ENCODE measurements around the gene KCNAB3.

The KCNAB3 gene

DNA sequence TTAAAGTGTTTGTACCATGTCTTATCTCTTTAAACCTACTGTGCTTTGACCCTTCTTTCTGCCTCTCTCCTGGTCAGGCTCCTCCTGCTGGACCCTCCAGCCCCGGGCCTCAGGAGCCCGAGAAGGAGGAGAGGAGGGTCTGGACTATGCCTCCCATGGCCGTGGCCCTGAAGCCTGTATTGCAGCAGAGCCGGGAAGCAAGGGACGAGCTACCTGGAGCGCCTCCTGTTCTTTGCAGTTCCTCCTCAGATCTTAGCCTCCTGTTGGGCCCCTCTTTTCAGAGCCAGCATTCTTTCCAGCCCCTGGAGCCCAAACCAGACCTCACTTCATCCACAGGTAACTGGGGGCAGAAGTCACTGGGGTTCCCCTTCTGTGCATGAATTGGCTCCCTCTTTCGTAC lies 16.0 kb upstream of the KCNAB3 start:
- no peak for DNase-seq
- intact Hi-C loops (cut with DNase I), result no loop called here

- intact Hi-C loops (cut with DNase I), result no loop called here
Measured at GRCh38 chr17:7944326-7944725, 14.7 kb upstream of the KCNAB3 start.

DNA sequence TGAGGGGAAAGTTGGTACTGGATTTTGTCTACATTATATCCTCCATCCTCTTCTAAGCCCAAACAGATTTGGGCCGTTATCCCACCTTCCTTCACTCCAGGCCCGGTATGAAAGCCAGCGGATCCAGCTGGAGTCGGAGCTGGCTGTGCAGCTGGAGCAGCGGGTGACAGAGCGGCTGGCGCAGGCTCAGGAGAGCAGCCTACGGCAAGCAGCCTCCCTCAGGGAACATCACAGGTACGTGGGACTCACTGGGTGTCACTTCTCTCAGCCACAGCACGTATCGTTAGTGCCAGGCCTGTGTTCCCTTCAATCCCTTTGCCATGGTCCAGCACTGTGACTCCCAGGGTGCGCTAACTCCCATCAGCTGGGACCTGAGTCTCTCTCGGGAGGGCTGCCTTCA lies 13.6 kb upstream of the KCNAB3 start:
- DNase-seq, result peak in 1 of 42 donors; percentile 27
- intact Hi-C loops (cut with DNase I), result no loop called here

More at GRCh38 chr17:7944326-7944725, 14.7 kb upstream of the KCNAB3 start:
- DNase-seq, result peak in 1 of 42 donors; percentile 27

DNA sequence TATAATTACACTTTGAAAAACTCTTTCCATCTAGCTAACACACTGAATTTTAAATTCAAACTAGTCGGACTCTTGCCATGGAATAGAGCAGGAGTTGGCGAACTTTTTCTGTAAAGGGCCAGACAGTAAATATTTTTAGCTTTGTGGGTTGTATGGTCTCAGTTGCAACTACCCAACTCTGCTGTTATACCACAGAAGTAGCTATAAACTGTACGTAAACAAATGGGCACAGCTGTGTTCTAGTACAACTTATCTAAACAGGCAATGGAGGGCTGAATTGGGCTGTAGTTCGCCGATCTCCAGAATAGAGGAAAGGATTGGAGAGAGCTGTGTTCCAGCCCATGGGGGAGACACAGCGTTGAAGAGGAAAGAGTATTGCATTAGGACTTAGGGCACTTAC lies 11.1 kb upstream of the KCNAB3 start:
- intact Hi-C loops (cut with DNase I), result no loop called here
- peak in 1 of 42 donors; percentile 4 for DNase-seq

GRCh38 chr17:7940034-7940433 lies 10.4 kb upstream of the KCNAB3 start:
- DNase-seq, result no peak
- intact Hi-C loops (cut with DNase I), result no loop called here

- peak in 9 of 42 donors; percentile 12 to 60 (median 38) for DNase-seq
- intact Hi-C loops (cut with DNase I), result no loop called here
Measured at GRCh38 chr17:7935859-7936258, 6.2 kb upstream of the KCNAB3 start.

DNA sequence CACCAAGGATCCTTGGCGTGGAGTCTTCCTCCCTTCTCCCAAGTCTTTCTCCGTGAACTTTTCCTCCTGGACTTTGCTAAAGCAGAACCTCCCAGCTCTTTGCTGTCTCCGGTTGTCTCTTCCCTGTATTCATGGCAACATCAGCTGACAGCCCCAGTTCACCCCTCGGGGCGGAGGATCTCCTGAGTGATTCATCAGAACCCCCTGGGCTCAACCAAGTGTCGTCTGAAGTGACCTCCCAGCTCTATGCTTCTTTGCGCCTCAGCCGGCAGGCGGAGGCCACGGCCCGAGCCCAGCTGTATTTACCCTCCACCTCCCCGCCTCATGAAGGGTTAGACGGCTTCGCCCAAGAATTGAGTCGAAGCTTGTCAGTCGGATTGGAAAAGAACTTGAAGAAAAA lies 3.3 kb upstream of the KCNAB3 start:
- peak in 4 of 42 donors; percentile 8 to 43 (median 14) for DNase-seq
- intact Hi-C loops (cut with DNase I), result loop anchor here (2.0 kb wide), 1 partner anchor 18 kb away; no protein-coding TSS in a partner anchor

GRCh38 chr17:7932483-7932891 lies 2.8 kb upstream of the KCNAB3 start:
- intact Hi-C loops (cut with DNase I), result loop anchor here (2.0 kb wide), 1 partner anchor 18 kb away; no protein-coding TSS in a partner anchor
- DNase-seq, result peak in 21 of 42 donors; percentile 7 to 57 (median 27)

DNA sequence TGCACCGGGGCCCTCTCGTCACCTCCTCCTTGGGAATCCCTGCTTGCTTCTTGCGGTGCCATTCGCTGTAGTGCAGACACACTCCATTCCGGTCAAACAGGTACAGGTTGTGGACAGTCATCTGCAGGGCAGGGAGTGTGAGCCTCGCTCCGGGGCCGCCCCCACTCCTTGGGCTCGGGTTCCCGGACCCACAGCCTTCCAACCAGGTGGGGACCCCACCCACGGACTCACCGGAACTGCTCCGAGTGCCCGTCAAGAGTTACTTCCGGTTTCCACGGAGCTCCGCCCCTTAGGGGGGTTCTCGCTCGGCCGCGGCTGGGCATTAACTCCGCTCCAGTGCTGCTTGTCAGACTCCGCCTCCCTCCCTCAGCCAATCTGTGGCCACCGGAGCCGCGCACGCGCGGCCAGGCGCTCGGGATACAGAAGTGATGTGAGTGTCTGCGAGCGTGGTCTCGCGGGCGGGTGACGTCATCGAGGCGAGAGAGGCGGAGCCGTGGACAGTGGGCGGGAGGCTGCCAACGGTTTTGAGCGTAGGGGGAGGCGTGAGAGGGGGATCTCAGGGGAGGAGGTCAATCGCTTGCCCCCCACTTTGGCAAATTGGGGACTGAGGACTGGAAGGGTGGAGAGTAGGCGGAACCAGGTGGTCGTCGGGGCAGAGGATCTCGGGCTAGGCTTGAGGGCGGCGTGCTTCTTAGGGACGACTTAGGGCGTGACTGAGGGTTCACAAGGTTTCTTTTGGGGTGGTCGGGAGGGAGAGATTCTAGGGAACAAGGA lies 2.2 kb upstream of the KCNAB3 start, which contains the start of the genes CNTROB and TRAPPC1:
Gene CNTROB, plus strand, starts transcription at position 498 of the 774 bp plus-strand sequence. CDS start 874 bp downstream, outside the sequence.
Gene TRAPPC1, minus strand, starts transcription at position 238 of the 774 bp plus-strand sequence. Its CDS starts 117 bp downstream, at position 121.
- intact Hi-C loops (cut with DNase I), result loop anchor here (2.0 kb wide), 1 partner anchor 17 kb away; no protein-coding TSS in a partner anchor
- peak; percentile 98 to 100 (median 100) for DNase-seq

GRCh38 chr17:7930841-7931631 lies 1.4 kb upstream of the KCNAB3 start:
- DNase-seq, result no peak
- intact Hi-C loops (cut with DNase I), result no loop called here

DNA sequence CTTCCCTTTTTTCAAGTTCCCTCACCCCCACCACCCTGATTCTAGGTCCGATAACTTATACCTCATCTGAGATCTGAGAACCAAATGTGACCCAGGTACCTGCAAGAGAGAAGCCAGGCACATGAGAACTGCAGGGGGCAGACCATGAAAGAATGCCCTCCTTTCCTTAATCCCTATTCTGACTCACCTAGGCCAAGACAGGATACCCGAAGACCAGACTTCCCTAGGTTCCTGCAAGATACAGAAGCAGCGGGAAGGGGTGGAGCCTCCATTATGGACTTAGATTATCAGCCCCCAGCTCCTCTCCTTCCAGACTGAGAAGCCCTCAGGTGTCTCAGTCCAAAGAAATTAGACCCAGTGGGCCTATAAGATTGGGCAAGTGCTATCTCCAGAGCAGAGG lies 2.1 kb downstream of the KCNAB3 start:
- DNase-seq, result no peak
- intact Hi-C loops (cut with DNase I), result no loop called here

DNA sequence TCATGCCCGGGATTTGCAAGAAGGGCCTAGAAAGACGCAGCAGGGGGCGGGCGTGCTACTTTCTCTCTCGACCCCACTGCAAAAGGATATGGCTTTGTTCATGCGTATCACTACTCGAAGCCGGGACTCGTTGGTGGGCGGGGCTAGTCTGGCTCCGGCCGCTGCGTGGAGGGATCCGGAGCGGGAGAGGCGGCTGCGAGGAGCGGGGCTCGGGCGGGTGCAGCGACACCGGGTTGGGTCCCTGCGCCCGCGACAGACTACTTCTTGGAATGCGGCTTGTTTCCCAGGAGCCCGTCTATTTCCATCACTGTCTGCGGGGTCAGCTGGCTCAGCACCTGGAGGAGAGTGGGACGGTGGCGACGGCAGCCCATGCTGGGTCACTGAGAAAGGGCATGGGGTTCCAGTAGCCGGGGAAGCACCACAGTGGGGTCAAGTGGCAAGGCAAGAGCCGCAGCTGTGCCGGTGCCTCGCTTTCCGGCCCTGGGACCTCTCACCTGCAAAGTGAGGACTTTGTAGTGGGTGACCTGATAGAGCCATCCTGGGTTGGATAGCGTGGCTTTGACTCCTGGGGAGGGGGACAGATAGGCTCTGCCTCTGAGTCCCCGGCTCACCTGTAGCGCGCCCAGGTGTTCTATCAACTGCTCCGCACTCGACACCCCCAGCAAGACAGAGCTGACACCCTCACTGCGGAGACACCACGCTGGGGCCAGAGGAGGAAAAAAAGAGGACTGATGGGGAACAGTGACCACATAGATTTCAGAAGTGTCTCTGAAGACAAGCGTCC lies 6.6 kb downstream of the KCNAB3 start:
- peak; percentile 67 to 91 (median 81) for DNase-seq
- intact Hi-C loops (cut with DNase I), result no loop called here

DNA sequence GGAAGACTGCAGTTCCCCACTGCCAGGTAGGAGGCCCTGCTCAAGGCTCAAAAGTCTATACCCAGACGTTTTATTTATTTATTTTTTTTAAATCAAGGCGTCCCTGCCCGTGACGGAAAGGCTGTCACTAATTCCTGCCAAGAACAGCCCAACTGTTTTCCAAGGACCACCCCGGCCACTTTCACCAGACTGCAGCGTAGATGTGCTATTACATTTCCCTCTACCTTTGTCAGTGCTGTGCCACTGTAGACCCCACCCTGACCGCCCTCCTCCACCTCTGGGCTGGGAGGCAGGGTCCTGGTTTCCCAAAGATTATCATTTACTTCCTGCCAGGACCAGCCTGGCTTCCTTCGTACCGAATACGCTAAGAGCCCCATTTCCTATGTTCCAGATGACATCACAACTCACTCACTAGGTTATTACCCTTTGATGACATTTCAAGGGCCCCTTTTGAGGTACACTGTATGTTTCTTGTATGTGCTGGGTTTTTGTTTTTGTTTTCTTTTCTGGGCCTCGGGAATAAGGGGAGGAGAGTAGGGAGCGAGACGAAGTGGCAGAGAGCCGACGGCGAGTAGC lies 7.3 kb downstream of the KCNAB3 start:
- DNase-seq, result no peak
- intact Hi-C loops (cut with DNase I), result no loop called here

- intact Hi-C loops (cut with DNase I), result no loop called here
- no peak for DNase-seq
Measured at GRCh38 chr17:7916808-7917207, 12.8 kb downstream of the KCNAB3 start.

DNA sequence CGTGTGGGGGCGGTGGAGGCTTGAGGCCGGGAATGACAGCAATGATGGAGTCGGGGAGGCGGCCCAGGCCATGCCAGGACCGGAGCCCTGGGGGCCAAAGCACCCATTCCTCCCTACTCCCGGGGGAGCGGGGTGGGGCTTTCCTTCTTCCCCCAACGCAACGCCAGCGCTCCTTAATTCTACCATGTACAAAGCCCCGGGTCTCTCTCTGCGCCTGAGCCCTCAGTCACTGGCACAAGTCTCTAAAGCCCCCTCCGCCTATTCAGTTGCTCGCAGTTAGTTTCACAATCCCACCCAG lies 13.3 kb downstream of the KCNAB3 start:
- intact Hi-C loops (cut with DNase I), result no loop called here
- peak in 2 of 42 donors; percentile 55 to 61 for DNase-seq

GRCh38 chr17:7915611-7916384 lies 13.9 kb downstream of the KCNAB3 start, which contains the start of gene RNF227:
RNF227 (minus strand) TSS chr17:7916289; CDS start chr17:7916195, 94 bp downstream.
- intact Hi-C loops (cut with DNase I), result loop anchor here (2.0 kb wide), 1 partner anchor 17 kb away; the partner anchor contains the start of gene CNTROB
- peak; percentile 62 to 93 (median 86) for DNase-seq

- peak in 13 of 42 donors; percentile 8 to 73 (median 56) for DNase-seq
- intact Hi-C loops (cut with DNase I), result loop anchor here (2.0 kb wide), 1 partner anchor 18 kb away; the partner anchor contains the start of gene CNTROB
Measured at GRCh38 chr17:7915179-7915610, 14.5 kb downstream of the KCNAB3 start.

All from head of caudate nucleus (tissue), 42 donors.